ENCODE measurements around the gene MAP1B.

DNA sequence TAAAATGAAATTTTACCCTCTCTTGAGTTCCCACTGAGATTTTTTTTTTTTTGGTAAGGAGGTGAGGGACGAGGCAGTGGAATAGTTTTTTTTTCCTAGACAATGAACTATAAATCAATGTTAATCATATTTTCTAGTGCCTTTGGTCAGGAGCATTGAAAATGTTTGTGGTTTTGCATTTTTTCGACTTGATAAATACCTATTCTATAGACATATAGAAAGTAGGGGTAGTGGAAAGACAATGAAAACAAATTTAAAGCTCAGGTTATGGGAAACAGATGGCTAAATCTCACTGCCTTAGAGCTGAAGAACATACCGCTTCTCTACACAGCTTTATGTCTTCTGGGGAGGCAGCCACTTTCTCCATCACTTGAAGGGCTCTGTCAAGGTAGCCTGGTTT lies 118.5 kb downstream of the MAP1B start:
- TF ChIP-seq, protein P1, sequence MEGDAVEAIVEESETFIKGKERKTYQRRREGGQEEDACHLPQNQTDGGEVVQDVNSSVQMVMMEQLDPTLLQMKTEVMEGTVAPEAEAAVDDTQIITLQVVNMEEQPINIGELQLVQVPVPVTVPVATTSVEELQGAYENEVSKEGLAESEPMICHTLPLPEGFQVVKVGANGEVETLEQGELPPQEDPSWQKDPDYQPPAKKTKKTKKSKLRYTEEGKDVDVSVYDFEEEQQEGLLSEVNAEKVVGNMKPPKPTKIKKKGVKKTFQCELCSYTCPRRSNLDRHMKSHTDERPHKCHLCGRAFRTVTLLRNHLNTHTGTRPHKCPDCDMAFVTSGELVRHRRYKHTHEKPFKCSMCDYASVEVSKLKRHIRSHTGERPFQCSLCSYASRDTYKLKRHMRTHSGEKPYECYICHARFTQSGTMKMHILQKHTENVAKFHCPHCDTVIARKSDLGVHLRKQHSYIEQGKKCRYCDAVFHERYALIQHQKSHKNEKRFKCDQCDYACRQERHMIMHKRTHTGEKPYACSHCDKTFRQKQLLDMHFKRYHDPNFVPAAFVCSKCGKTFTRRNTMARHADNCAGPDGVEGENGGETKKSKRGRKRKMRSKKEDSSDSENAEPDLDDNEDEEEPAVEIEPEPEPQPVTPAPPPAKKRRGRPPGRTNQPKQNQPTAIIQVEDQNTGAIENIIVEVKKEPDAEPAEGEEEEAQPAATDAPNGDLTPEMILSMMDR (optimal IDR thresholded peaks at IDR 0.05 in 1 of 3, IDR thresholded peaks at IDR 0.05 in 1 of 3, conservative IDR thresholded peaks at IDR 0.05 in 1 of 3; ENCODE audit: extremely low read depth in 1 of 3, insufficient read depth in 2 of 3, low read length in 3 of 3), result no peak
- no peak for TF ChIP-seq EZH2 (IDR thresholded peaks at IDR 0.05; ENCODE audit: low read length)
